HG03135 (cell line): ENCODE data around the gene RDH13.
"Not testable (repeated sequence)": the region's sequence is repeated elsewhere in the genome, so short reads cannot be mapped to it uniquely, and the experiment has no call there.

Experiments used
- ATAC-seq: cut with Tn5 transposase; IDR thresholded peaks from one replicate; pipeline ENCODE4 v1.9.1; 2021; ENCODE audit warnings: mild to moderate bottlenecking, moderate library complexity; ENCODE audit not compliant: unreplicated experiment

Gene RDH13

GRCh38 chr19:55018633-55019032 is 44.3 kb downstream of the RDH13 start:
- ATAC-seq: no peak

GRCh38 chr19:55018216-55018615 is 44.7 kb downstream of the RDH13 start:
- no peak for ATAC-seq

GRCh38 chr19:55016017-55016416 is 46.9 kb downstream of the RDH13 start:
- ATAC-seq: no peak

- no peak for ATAC-seq
Observed at GRCh38 chr19:55015126-55015525, 47.8 kb downstream of the RDH13 start.

GRCh38 chr19:55014714-55015113 is 48.2 kb downstream of the RDH13 start:
- ATAC-seq: no peak

GRCh38 chr19:55013596-55013995 is 49.4 kb downstream of the RDH13 start:
- no peak for ATAC-seq

GRCh38 chr19:55012306-55012705 is 50.6 kb downstream of the RDH13 start:
- ATAC-seq: no peak

GRCh38 chr19:55010561-55010960 is 52.4 kb downstream of the RDH13 start:
- ATAC-seq: not testable (repeated sequence)

- ATAC-seq: not testable (repeated sequence)
Observed at GRCh38 chr19:55008781-55009180, 54.2 kb downstream of the RDH13 start.

GRCh38 chr19:55008189-55008588 is 54.8 kb downstream of the RDH13 start:
- ATAC-seq: not testable (repeated sequence)

GRCh38 chr19:55007537-55007936 is 55.4 kb downstream of the RDH13 start:
- ATAC-seq: not testable (repeated sequence)

GRCh38 chr19:55006795-55007194 is 56.2 kb downstream of the RDH13 start:
- ATAC-seq: not testable (repeated sequence)

- ATAC-seq: peak; percentile 92
Observed at GRCh38 chr19:55005684-55006488, 57.1 kb downstream of the RDH13 start.

GRCh38 chr19:55000761-55001160 is 62.2 kb downstream of the RDH13 start:
- no peak for ATAC-seq

GRCh38 chr19:54998751-54999239 is 64.2 kb downstream of the RDH13 start:
- ATAC-seq: not testable (repeated sequence)

- no peak for ATAC-seq
Observed at GRCh38 chr19:54995561-54995960, 67.4 kb downstream of the RDH13 start.
